OCI-LY1 (cell line): ENCODE data around the gene CD200.

ENCODE experiments used
- H2AFZ ChIP-seq: fragments of 200-600 bp; sonication (generic), shearing (Covaris generic); 2 replicates; pipeline ENCODE4 v1.6.0; 2014; ENCODE audit warnings: antibody characterized with exemption, mild to moderate bottlenecking, low read length
- H3F3A ChIP-seq: fragments of 200-600 bp; sonication (generic), shearing (Covaris generic); 2 replicates; pipeline ENCODE4 v1.6.0; 2014; ENCODE audit warnings: mild to moderate bottlenecking, antibody characterized with exemption, low read length, moderate library complexity; ENCODE audit not compliant: insufficient read depth
- H3K27ac ChIP-seq: fragments of 200-600 bp; sonication (generic); 2 replicates; pipeline ENCODE4 v1.5.1; 2014; ENCODE audit warnings: low read length, mixed run types, mild to moderate bottlenecking, low read depth; ENCODE audit not compliant: poor library complexity, severe bottlenecking
- H3K27me3 ChIP-seq: fragments of 200-600 bp; sonication (generic); 2 replicates; pipeline ENCODE4 v1.6.0; 2014; ENCODE audit warnings: antibody characterized with exemption, mild to moderate bottlenecking, low read length, moderate library complexity; ENCODE audit not compliant: insufficient read depth
- H3K36me3 ChIP-seq: fragments of 200-600 bp; sonication (generic); 2 replicates; pipeline ENCODE4 v1.6.1; 2014; ENCODE audit warnings: mild to moderate bottlenecking, antibody characterized with exemption, low read length, moderate library complexity, mixed read lengths; ENCODE audit not compliant: insufficient read depth
- H3K4me1 ChIP-seq: fragments of 200-600 bp; sonication (generic); 2 replicates; pipeline ENCODE4 v1.5.1; 2014; ENCODE audit warnings: mild to moderate bottlenecking, low read length, moderate library complexity; ENCODE audit not compliant: insufficient read depth, severe bottlenecking
- H3K4me2 ChIP-seq: fragments of 200-600 bp; sonication (generic), shearing (Covaris generic); 2 replicates; pipeline ENCODE4 v1.6.1; 2014; ENCODE audit warnings: low read length
- H3K4me3 ChIP-seq: fragments of 200-600 bp; sonication (generic); 2 replicates; pipeline ENCODE4 v1.5.1; 2014; ENCODE audit warnings: low read length, low read depth, mild to moderate bottlenecking, mixed read lengths; ENCODE audit not compliant: poor library complexity, severe bottlenecking
- H3K79me2 ChIP-seq: fragments of 200-600 bp; shearing (Covaris generic); 2 replicates; pipeline ENCODE4 v1.6.1; 2016; ENCODE audit warnings: mixed run types, low read length, mixed read lengths; ENCODE audit not compliant: insufficient read depth
- H3K9ac ChIP-seq: fragments of 200-600 bp; sonication (generic), shearing (Covaris generic); 2 replicates; pipeline ENCODE4 v1.6.1; 2014; ENCODE audit warnings: mild to moderate bottlenecking, low read length, mixed read lengths
- H3K9me2 ChIP-seq: fragments of 200-600 bp; sonication (generic), shearing (Covaris generic); 2 replicates; pipeline ENCODE4 v1.6.1; 2014; ENCODE audit warnings: low read depth, mild to moderate bottlenecking, low read length, mixed read lengths
- H3K9me3 ChIP-seq: fragments of 200-600 bp; shearing (Covaris generic); 2 replicates; pipeline ENCODE4 v1.6.1; 2014; ENCODE audit warnings: low read length, mixed read lengths
- H4K20me1 ChIP-seq: fragments of 200-600 bp; sonication (generic), shearing (Covaris generic); 2 replicates; pipeline ENCODE4 v1.6.0; 2016; ENCODE audit warnings: mild to moderate bottlenecking, low read length; ENCODE audit not compliant: insufficient read depth
- CTCF ChIP-seq: fragments of 200-600 bp; sonication (generic), shearing (Covaris generic); IDR thresholded peaks from 2 replicates; pipeline ENCODE4 v1.5.1; 2017; ENCODE audit warnings: mild to moderate bottlenecking, antibody characterized with exemption, low read length, moderate library complexity, mixed read lengths
- EZH2 ChIP-seq: fragments of 200-600 bp; sonication (generic), shearing (Covaris generic); IDR thresholded peaks from 2 replicates; pipeline ENCODE4 v1.8.0; 2017; ENCODE audit warnings: borderline replicate concordance, mixed run types, mild to moderate bottlenecking, antibody characterized with exemption, low read length, moderate library complexity, mixed read lengths

The CD200 gene

GRCh38 chr3:112331851-112332250 is 1.1 kb upstream of the CD200 start:
- no peak overlapping the region for H3K4me2 ChIP-seq
- no peaks in the 10 kb centered on the region for H3F3A ChIP-seq
- H3K9me2 ChIP-seq: no peaks in the 10 kb centered on the region
- H3K9me3 ChIP-seq: no peaks in the 10 kb centered on the region
- H3K27me3 ChIP-seq: no peaks in the 10 kb centered on the region
- peaks cover 8% of the 10 kb centered on the region for H3K4me1 ChIP-seq
- H3K36me3 ChIP-seq: no peaks in the 10 kb centered on the region
- no peak overlapping the region for H3K4me3 ChIP-seq
- H2AFZ ChIP-seq: no peak overlapping the region
- H4K20me1 ChIP-seq: no peaks in the 10 kb centered on the region
- H3K27ac ChIP-seq: no peak overlapping the region
- TF ChIP-seq CTCF (no peak), EZH2 (no peak)
- H3K9ac ChIP-seq: no peak overlapping the region
- no peaks in the 10 kb centered on the region for H3K79me2 ChIP-seq

- H2AFZ ChIP-seq: 0 out of 2 replicates have a peak overlapping the region, but pooled peaks have one; percentile 15
- H3K4me2 ChIP-seq: peak overlapping the region; percentile 66
- no peak overlapping the region for H3K27ac ChIP-seq
- peak overlapping the region; percentile 53 for H3K4me3 ChIP-seq
- no peak overlapping the region; the same call in 1 of the 2 replicates for H3K9ac ChIP-seq
- H3K36me3 ChIP-seq: no peaks in the 10 kb centered on the region
- no peaks in the 10 kb centered on the region for H3K9me2 ChIP-seq
- no peaks in the 10 kb centered on the region for H3K27me3 ChIP-seq
- no peaks in the 10 kb centered on the region for H4K20me1 ChIP-seq
- H3K79me2 ChIP-seq: no peaks in the 10 kb centered on the region
- no peak for TF ChIP-seq EZH2
- no peak for TF ChIP-seq CTCF
- H3K9me3 ChIP-seq: no peaks in the 10 kb centered on the region
- H3K4me1 ChIP-seq: peaks cover 5% of the 10 kb centered on the region
- H3F3A ChIP-seq: no peaks in the 10 kb centered on the region
Measured at GRCh38 chr3:112333381-112334317, 693 bp downstream of the CD200 start.

GRCh38 chr3:112334691-112335433 is 1.9 kb downstream of the CD200 start:
- H3K4me2 ChIP-seq: no peak overlapping the region
- no peak overlapping the region for H3K9ac ChIP-seq
- H3K4me3 ChIP-seq: no peak overlapping the region
- H3K9me2 ChIP-seq: no peaks in the 10 kb centered on the region
- H2AFZ ChIP-seq: no peak overlapping the region
- H4K20me1 ChIP-seq: no peaks in the 10 kb centered on the region
- H3K79me2 ChIP-seq: no peaks in the 10 kb centered on the region
- TF ChIP-seq EZH2 (no peak), CTCF (no peak)
- no peak overlapping the region for H3K27ac ChIP-seq
- no peaks in the 10 kb centered on the region for H3K27me3 ChIP-seq
- no peaks in the 10 kb centered on the region for H3K9me3 ChIP-seq
- H3K36me3 ChIP-seq: no peaks in the 10 kb centered on the region
- H3K4me1 ChIP-seq: peaks cover 5% of the 10 kb centered on the region
- H3F3A ChIP-seq: no peaks in the 10 kb centered on the region
